IPS DF 4.7 (cell line): ENCODE results near the gene MGRN1.

Experiments used
- DNase-seq: peaks from one replicate; pipeline ENCODE4 v3.0.0-alpha.2; 2013; ENCODE audit warnings: low spot score; ENCODE audit errors: extremely low read depth

Gene MGRN1

DNA sequence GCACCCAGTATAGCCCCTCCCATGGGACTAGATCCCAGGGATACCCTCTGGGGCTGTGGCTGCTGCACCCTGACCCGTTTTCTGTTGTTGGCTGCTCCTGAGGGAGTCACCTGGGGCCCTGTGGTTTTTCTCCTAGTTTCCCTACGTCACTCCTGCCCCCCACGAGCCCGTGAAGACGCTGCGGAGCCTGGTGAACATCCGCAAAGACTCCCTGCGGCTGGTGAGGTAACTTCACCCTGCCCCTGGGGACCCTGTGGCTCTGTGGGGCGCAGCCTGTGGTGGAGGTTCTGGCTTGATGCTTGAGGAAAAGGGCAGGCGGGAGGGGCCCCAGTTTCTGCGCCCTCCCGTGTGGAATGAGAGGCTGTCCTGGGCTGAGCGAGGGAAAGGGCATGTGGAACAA lies 27.2 kb downstream of the MGRN1 start:
- DNase-seq, result no peak

DNA sequence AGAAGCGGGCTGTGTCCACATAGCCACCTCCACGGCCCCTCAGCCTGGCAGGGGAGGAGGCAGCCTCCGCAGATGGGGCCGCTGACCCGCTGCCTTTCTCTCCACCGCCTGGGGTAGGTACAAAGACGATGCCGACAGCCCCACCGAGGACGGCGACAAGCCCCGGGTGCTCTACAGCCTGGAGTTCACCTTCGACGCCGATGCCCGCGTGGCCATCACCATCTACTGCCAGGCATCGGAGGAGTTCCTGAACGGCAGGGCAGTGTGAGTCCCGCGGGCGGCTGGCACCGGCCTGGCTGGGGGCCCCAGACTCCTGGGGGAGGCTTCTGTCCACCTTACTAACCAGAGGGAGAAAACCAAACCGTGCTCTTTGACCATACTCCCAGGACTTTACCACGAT lies 27.9 kb downstream of the MGRN1 start:
- DNase-seq, result no peak

DNA sequence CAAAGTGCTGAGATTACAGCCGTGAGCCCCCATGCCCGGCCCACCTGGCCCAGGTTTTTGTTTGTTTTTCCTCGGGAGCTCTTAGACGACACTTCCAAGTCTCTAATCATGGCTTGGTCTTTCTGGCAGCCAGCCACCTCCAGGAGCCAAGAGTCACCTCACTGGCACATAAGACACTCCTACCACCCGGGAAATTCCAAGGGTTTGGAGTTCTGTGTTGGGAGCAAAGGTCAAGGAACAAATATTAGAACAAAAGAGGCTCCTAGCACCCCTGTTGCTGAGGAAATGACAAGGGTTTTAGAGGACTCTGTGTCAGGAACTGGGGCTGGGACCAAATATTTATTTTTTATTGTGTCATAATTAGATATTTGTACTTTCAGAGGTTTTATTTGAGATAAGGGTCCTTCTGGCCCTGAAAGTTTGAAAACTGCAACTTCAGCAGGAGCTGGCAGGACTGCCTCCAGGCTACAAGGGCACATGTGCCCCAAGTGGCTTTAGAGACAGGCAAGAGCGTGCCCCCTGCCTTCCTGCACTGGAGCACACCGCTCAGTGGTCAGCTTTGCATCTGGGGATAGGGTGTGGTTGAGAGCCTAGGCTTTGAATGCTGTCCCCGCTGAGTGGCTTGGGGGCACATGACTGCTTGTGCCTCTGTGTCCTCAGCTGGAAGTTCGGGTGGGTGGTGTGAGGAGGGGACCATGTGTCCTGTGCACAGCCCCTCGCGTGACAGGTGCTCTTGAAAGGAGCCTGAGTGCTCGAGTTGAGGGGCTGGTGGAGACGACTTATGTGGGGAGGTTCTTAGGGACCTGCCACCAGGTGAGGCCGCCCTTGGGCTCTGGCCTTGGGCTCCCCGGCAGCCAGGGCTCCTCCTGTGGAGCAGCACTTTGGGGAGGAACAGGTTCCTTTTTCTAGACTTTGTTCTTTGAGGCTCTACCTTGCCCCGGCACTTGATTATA lies 29.7 kb downstream of the MGRN1 start:
- DNase-seq, result no peak

DNA sequence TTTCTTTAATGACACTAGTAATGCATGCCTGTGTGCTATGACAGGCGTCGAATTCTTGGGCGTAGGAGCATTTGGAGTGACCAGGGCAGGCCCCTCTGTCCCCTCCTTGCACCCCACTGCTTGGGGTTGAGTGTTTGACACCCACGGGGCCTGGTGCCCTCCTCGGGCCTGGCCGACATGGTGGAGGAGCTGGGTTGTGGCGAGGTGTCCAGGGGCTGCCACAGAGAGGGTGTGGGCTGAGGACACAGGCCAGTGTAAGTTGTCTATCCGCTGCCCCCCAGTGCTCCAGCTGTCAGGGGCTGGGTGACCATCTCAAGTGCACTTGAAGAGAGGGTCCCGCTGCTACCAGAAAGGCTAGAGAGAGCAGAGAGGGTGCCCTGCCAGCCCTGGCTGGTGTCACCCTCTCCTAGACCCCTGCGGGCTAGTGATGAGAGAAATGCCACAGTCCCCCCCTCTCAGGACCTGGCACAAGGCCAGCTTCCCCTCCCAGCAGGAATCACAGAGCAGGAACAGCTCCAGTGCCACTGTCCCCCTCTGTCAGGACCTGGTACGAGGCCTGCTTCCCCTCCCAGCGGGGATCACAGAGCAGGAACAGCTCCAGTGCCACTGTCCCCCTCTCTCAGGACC lies 30.5 kb downstream of the MGRN1 start:
- no peak for DNase-seq

DNA sequence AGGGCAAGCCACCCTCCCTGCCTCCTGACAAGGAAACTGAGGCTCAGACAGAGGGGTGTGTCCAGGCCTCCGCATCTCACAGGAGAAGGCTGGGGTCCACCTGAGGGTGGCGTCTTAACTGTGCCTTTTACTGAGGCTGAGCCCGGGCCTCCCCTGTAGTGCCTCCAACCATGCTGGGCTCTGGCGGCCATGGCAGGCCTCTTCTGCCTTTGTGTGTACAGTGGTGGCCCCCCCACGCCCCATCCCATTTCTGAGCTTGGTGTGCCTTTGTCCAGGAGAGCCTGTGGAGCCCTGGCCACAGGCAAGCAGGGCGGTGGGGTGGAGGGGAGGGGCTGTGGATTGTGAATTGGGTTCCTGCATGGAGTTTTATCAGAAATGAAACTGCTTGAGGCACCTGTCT lies 31.2 kb downstream of the MGRN1 start:
- DNase-seq, result no peak

DNA sequence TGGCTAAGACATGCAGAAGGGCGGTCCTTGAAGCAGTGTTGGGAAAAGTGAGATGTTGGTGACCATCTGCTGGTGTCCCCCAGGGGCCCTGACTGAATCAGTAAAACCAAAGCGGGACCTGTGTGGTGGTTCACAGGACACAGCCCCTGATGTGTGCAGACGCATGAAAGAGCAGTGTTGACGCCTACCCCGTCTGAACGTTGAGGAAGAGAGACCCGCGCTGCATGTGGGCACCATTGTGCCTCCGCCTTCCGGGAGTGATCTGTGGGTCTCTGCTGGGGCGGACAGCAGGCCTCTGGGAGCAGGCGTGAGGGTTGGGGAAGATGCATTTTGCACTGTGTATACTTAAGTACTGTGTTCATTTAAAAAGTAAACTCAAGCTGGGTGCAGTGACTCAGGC lies 31.6 kb downstream of the MGRN1 start:
- no peak for DNase-seq

DNA sequence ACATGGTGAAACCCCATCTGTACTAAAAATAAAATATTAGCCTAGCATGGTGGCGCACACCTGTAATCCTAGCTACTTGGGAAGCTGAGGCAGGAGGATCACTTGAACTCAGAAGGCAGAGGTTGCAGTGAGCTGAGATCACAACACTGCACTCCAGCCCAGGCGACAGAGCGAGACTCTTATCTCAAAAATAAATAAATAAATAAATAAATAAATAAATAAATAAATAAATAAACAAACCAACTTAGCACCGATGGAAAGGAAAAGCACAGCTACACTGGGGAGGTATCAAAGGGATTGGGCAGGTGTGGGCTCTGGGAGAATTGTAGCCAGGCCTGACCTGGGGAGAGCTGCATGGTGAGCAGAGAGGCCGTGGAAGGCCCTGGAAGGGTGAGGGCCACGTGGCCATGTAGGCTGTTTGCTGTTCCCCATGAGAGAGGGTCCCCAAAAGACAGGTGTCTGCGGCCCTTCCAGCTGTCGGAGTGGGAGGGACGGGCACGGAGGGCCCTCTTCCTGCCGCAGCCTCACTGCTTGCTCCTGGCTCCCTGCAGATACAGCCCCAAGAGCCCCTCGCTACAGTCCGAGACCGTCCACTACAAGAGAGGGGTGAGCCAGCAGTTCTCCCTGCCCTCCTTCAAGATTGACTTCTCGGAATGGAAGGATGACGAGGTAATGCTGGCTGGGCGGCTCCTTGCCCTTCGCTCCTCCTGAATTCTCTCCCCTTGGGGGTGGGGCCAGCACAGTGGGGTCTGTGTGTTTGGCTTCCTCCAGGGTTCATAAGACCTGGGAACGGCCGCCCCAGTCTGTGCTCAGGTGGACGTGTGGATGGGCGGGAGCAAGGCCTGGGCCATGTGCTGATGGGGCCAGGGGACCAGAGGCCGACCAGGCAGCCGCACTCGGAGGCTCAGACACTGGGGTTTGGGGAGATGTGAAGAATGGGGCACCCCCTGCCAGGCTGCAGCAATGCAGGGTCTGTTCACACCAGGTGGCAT lies 32.4 kb downstream of the MGRN1 start:
- no peak for DNase-seq

DNA sequence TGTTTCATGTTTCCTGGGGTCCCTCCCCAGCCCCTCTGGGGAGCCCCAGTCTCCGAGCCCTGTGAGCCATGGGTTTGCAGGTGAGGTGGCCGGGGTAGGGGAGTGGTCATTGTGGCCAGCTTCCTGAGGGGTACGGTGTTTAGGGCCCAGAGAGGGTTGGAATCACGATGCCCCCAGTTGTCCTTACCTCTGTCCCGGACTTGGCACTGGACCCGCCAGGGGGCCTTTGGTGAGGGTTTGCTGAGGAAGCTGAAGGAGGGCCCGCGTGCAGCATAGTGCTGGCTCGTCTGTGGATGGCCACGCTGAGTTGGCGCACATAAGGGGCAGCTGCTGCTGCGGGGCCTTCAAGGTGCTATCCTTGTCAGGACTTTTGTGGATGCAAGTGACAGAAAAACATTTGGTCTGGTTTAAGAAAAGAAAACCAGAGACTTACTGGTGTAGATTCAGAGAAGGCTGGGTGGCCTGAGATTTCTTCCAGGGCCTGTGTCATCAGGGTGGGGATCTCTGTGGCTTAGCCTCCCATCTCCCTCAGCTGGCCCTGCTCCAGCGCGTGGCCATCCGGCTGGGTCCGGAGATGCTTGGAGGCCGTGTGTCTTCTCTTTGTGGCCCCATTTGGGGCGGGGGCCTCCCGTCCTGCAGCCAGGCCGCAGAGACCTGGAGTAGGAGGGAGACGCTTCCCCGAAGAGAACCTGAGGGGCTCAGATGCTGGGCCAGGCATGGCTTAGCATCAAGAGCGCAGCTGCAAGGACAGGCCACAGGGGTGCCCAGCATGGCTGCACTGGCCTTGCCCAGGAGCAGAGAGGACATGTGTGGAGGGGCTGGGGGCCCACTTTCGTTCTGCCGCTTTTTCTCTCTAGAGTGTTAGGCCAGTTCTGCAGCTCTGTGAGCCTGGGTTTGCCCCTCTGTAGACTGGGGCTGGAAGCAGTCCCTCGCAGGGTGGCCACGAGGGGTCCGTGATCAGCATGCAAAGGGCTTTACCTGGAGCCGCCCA lies 35.0 kb downstream of the MGRN1 start:
- no peak for DNase-seq

DNA sequence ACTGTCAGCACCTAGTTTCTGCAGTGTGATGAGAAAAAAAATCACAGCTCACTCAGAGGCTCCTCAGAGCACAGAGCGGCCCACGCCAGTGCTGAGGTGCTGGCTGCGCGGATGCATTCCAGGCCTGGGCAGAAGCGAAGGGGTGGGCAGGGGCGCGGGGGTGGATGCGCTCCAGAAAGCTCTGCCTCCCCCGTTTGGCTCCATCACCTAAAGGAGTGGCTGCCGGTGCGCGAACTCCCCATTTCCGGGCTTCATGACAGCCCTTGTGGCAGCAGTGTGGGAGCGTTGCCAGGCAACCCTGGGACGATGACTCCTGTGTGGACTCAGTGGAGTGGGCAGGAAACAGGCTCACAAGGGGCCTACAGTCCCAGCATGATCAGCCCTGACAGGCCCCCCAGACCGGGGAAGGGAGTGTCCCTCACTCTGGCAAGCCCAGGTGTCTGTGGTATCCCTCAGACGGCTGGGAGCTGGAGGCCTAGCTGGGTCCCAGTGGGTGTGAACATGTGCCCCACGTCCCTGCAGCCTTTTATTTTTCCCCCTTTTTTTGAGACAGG lies 35.9 kb downstream of the MGRN1 start:
- no peak for DNase-seq

DNA sequence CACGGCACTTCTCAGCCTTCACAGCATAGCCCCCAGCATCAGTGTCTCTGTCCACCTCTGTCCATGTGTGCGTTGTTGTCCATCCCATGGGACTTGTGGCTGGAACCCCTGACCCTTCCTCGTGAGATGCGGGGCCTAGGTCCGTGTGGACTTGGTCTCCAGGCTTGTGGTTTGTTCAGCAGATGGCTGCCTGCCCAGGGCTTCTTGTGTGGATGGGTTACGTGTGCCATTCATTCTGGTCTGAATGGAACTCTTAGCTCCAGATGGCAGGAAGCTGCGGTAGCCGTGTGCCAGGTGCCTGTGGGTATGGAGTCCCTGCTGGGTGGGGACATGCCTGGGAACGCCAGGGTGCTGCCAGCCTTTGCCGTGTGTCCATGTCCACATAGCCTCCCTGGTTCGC lies 37.0 kb downstream of the MGRN1 start:
- DNase-seq, result no peak

DNA sequence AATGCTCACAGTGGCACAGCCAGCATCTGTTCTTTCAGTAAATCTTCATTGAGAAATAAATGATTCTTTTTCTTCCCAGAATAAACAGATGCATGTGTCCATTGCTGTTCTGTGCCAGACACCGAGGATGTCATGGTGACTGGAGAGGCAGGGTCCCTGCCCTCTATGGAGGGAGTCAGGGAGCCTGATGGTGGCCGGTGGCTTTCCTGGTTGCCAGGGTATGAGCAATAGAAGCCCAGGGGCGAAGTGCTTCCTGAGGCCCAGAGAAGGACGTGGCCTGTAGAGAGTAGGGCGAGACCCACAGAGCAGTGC lies 38.8 kb downstream of the MGRN1 start:
- DNase-seq, result no peak

DNA sequence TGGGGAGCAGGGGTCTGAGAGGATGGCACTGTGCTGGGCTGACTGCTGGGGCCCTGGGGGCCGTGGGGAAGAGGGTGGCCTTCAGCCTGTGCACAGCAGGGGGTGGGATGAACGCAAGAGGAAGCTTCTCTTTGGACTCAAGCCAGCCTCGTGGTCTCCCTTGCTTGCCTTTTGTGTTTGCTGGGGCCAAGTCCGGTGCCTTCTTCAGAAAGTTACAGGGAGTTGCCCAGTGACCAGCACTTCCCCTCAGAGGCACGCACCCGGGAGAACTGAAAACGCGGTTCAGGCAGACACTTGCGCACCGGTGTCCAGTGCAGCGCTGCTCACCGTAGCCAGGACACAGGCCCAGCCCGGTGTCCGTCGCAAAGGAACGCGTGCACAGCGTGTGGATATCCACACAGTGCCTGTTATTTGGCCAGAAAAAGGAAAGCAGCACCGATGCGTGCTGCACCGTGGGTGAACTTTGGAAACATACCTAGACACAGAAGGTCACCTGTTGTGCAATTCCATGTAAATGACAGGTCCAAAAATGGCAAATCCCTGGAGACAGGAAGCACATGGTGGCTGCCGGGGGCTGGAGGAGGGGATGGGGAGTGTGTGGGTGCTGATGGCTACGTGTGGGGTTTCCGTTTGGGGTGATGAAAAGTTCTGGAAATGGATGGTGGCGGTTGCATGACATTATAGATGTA lies 39.3 kb downstream of the MGRN1 start:
- DNase-seq, result no peak

DNA sequence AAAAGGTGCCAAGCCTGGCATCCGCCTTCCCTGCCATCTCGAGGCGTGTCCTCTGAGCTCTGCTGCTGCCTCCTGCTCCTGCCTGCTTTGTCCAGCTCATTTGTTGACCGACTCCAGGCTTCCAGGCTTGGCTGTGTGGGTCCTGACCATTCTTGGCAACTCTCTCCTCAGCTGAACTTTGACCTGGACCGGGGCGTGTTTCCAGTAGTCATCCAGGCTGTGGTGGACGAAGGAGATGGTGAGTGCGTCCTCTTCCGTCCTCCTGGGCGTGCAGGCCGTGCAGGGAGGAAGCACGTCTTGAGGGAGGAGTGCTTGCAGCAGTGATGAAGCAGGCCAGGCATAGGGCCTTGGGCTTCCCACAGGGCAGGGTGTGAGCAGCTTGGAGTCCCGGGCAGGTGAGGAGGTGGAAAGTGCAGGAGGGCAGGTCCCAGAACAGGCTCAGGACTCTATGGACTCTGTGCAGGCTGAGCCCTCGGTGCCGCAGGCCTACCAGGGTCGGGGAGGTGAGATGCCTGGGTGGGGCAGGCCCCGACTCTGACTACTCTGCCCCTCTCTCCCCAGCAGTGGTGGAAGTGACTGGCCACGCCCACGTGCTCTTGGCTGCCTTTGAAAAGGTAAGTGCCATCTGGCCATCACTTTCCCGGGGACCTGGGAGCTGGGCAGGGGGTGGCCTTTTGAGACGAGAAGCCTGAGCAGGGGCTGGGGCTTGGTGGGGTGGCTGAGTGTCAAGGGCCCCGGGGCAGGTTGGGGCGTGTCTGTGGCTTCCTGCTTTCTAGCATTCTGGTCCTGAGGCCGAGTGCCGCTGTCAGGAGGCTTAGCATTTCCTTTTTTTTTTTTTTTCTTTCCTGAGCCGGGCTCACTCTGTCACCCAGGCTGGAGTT lies 40.2 kb downstream of the MGRN1 start:
- DNase-seq, result no peak

DNA sequence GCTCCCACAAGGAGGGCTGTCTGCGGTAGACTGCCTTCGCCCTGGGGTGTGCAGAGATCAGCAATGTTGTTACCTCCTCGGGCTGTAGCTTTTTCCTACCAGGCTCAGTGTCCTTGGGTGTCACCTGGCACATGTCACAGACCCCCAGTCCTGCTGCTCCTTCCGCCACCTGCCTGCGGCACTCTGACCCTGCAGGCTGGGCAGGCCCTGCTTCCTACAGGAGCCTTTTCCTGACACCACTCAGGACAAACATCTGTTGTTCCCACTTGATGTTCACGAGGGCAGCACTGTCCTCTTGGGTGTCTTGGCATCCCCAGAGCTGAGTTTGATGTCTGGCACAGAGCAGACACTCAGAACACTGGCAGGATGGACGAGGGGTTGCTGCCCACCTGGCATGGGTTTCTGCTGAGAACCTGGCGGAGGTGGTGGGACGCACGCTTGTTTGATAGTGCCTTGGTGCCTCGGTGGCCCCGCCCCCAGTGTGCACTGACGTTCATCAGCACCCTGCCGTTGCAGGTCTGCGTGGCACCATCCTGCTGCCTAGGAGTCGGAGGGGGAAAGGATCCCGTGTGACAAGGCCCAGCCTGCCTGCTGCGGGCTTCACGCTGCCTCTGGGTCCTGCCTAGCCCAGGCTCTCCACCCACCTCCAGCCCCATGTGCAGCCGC lies 42.0 kb downstream of the MGRN1 start:
- DNase-seq, result no peak

DNA sequence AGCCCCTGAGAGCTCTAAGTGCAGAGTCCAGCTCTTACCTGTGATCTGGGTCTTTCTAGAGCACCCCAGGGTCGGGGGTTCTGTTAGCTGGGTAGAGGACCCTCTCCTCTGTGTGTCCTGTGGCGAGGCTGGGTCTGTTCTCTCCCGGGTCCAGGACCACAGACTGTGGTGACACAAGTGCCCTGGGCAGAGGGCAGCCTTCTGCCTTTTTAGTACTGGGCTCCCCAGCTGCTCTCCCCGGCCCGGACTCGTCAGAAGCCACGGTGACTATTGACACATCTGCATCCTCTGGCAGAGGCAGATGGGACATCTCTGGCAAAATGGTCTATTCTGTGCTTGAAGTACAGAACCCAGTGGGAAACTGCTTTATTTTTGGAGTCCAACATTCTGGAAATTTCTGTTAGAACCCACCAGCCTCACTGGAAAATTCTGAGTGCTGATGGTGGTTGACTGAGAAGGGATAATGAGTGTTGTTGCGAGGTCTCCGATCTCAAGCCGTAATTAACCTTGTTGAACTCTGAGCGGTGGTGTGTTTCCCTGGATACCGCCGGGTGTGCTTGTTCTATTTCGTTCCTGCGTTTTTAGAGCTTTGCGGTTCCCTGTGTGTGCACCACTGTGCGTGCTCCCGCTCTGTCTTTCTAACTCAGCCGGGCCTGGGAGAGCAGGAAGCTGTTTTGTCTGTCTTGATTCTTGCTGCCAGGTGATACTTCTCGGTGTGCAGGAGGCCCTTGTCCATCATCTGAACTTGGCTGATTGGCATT lies 42.8 kb downstream of the MGRN1 start:
- DNase-seq, result no peak

DNA sequence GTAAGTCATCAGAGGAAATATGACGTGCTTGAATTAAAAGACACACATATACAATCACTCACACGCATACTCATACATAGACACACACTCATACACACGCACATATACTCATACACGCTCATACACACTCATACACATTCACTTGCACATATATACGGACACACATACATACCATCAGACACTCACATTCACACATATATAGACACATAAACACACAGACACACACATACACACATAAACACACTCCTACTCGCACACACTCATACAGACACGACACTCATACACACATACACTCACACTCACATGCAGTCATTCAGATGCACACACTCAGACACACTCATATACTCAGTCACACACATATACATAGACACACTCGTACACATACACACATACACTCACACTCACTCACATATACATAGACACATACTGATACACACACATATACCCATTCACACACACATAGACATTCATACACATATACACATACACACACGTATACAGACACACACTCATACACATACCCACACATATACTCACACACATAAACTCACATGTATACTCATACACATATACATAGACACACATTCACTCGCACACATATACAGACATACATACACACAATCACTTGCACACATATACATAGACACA lies 43.8 kb downstream of the MGRN1 start:
- DNase-seq, result no peak
